Natural killer cell treated with Interleukin-12 subunit alpha and Interleukin-12 subunit beta and Interleukin-15 and Interleukin-18, amount 100 ng/mL, for 72 hours (primary cell): ENCODE measurements around the gene DNAH8. TPM values are rescaled to one million over a fixed set of nuclear protein-coding genes. Genes with fewer than 3 reads are reported as not detected.
A peak's percentile ranks its signal among the peaks of the same experiment; 100 is the strongest.

Experiments
- ATAC-seq, 2 donors: fragments of 150-1000 bp; cut with Tn5 transposase in 1 of 2; sonication (Bioruptor Pico), chemical (Tn5 transposase) in 1 of 2; 2 replicates each; pipeline ENCODE4 v1.10.0; 2021
- DNase-seq: peaks from one replicate; pipeline ENCODE4 v3.0.0; 2022; ENCODE audit warnings: low spot score
- H3K27ac Mint-ChIP-seq, 2 donors: 1 replicate in 1 of 2; 2 replicates in 1 of 2; pipeline ENCODE4 v1.8.0; 2022; ENCODE audit warnings: mixed read lengths in 2 of 2, mild to moderate bottlenecking in 1 of 2, moderate library complexity in 1 of 2
- H3K27me3 Mint-ChIP-seq, 2 donors: 1 replicate in 1 of 2; 2 replicates in 1 of 2; pipeline ENCODE4 v1.8.0; 2022; ENCODE audit warnings: mixed read lengths in 2 of 2
- H3K36me3 Mint-ChIP-seq: one replicate; pipeline ENCODE4 v1.8.0; 2022; ENCODE audit warnings: mixed read lengths
- H3K4me1 Mint-ChIP-seq, 2 donors: 1 replicate in 1 of 2; 2 replicates in 1 of 2; pipeline ENCODE4 v1.8.0; 2022; ENCODE audit warnings: low read depth in 2 of 2, mixed read lengths in 2 of 2, mild to moderate bottlenecking in 1 of 2
- H3K4me3 Mint-ChIP-seq: one replicate; pipeline ENCODE4 v1.8.0; 2022; ENCODE audit warnings: mixed read lengths
- H3K9me3 Mint-ChIP-seq: 2 replicates; pipeline ENCODE4 v1.8.0; 2022; ENCODE audit warnings: mixed read lengths
- total RNA-seq, 2 donors: library from RNA; stranded (reverse); gene quantifications; one replicate each; pipeline ENCODE4 v1.2.3, GENCODE V29; 2022

The DNAH8 gene
- total RNA-seq, 2 donors from 2014 or later = 0.12 to 0.22 TPM

GRCh38 chr6:38739532-38739931 is 24.4 kb downstream of the DNAH8 start:
- DNase-seq (no peak), ATAC-seq (no peak)
- Mint-ChIP-seq H3K4me3 (no peak overlapping the region), H3K27me3 (peaks cover 17 to 49% of the 10 kb centered on the region in 2 donors), H3K9me3 (no peaks in the 10 kb centered on the region), H3K4me1 (no peaks in the 10 kb centered on the region), H3K27ac (no peak overlapping the region), H3K36me3 (no peaks in the 10 kb centered on the region)

- peak in 1 of 2 donors; percentile 38 for ATAC-seq
- H3K36me3 Mint-ChIP-seq = no peaks in the 10 kb centered on the region
- no peaks in the 10 kb centered on the region for H3K9me3 Mint-ChIP-seq
- DNase-seq = no peak
- no peaks in the 10 kb centered on the region for H3K4me1 Mint-ChIP-seq
- H3K4me3 Mint-ChIP-seq = peak overlapping the region; percentile 8
- peak overlapping the region in 1 of 2 donors; percentile 2 for H3K27ac Mint-ChIP-seq
- peaks cover 17 to 21% of the 10 kb centered on the region in 2 donors for H3K27me3 Mint-ChIP-seq
Observed at GRCh38 chr6:38749473-38749872, 34.4 kb downstream of the DNAH8 start.

- Mint-ChIP-seq H3K36me3 (no peaks in the 10 kb centered on the region), H3K9me3 (no peaks in the 10 kb centered on the region), H3K27me3 (peaks cover 8% of the 10 kb centered on the region in 2 donors), H3K27ac (no peak overlapping the region), H3K4me1 (no peaks in the 10 kb centered on the region), H3K4me3 (no peak overlapping the region)
- ATAC-seq (no peak), DNase-seq (no peak)
Observed at GRCh38 chr6:38750968-38751615, 36.0 kb downstream of the DNAH8 start.

- peaks cover 0 to 8% of the 10 kb centered on the region in 2 donors for H3K27me3 Mint-ChIP-seq
- no peaks in the 10 kb centered on the region for H3K9me3 Mint-ChIP-seq
- no peak for DNase-seq
- ATAC-seq = no peak
- H3K4me1 Mint-ChIP-seq = no peaks in the 10 kb centered on the region
- no peak overlapping the region for H3K4me3 Mint-ChIP-seq
- H3K27ac Mint-ChIP-seq = no peak overlapping the region
- H3K36me3 Mint-ChIP-seq = no peaks in the 10 kb centered on the region
Observed at GRCh38 chr6:38753707-38754106, 38.6 kb downstream of the DNAH8 start.

GRCh38 chr6:38755207-38755606 is 40.1 kb downstream of the DNAH8 start:
- DNase-seq = no peak
- Mint-ChIP-seq H3K27me3 (peaks cover 7 to 8% of the 10 kb centered on the region in 2 donors), H3K27ac (no peak overlapping the region), H3K36me3 (no peaks in the 10 kb centered on the region), H3K4me1 (no peaks in the 10 kb centered on the region), H3K9me3 (no peaks in the 10 kb centered on the region), H3K4me3 (no peak overlapping the region)
- no peak for ATAC-seq

GRCh38 chr6:38755874-38756273 is 40.8 kb downstream of the DNAH8 start:
- Mint-ChIP-seq H3K36me3 (no peaks in the 10 kb centered on the region), H3K27me3 (peaks cover 7 to 8% of the 10 kb centered on the region in 2 donors), H3K4me1 (no peaks in the 10 kb centered on the region), H3K27ac (no peak overlapping the region), H3K9me3 (no peaks in the 10 kb centered on the region), H3K4me3 (no peak overlapping the region)
- DNase-seq (no peak), ATAC-seq (no peak)

GRCh38 chr6:38760097-38760496 is 45.0 kb downstream of the DNAH8 start:
- Mint-ChIP-seq H3K4me3 (no peak overlapping the region), H3K9me3 (no peaks in the 10 kb centered on the region), H3K27me3 (peaks cover 21 to 29% of the 10 kb centered on the region in 2 donors), H3K36me3 (no peaks in the 10 kb centered on the region), H3K27ac (no peak overlapping the region), H3K4me1 (no peaks in the 10 kb centered on the region)
- DNase-seq (no peak), ATAC-seq (no peak)

GRCh38 chr6:38762848-38763247 is 47.7 kb downstream of the DNAH8 start:
- Mint-ChIP-seq H3K36me3 (no peaks in the 10 kb centered on the region), H3K27me3 (peaks cover 28 to 29% of the 10 kb centered on the region in 2 donors), H3K4me1 (peaks cover 4 to 7% of the 10 kb centered on the region in 2 donors), H3K9me3 (no peaks in the 10 kb centered on the region), H3K27ac (no peak overlapping the region), H3K4me3 (no peak overlapping the region)
- ATAC-seq = no peak
- no peak for DNase-seq

GRCh38 chr6:38767560-38767959 is 52.4 kb downstream of the DNAH8 start:
- Mint-ChIP-seq H3K27me3 (peaks cover 15 to 31% of the 10 kb centered on the region in 2 donors), H3K4me3 (peak overlapping the region; percentile 84), H3K27ac (peak overlapping the region; percentile 3 to 77), H3K36me3 (peaks cover 5% of the 10 kb centered on the region), H3K4me1 (peaks cover 17 to 24% of the 10 kb centered on the region in 2 donors), H3K9me3 (no peaks in the 10 kb centered on the region)
- ATAC-seq = peak in 1 of 2 donors; percentile 72
- no peak for DNase-seq

GRCh38 chr6:38773338-38773737 is 58.2 kb downstream of the DNAH8 start:
- H3K4me3 Mint-ChIP-seq = no peak overlapping the region
- H3K9me3 Mint-ChIP-seq = no peaks in the 10 kb centered on the region
- H3K36me3 Mint-ChIP-seq = peaks cover 5% of the 10 kb centered on the region
- DNase-seq (no peak), ATAC-seq (no peak)
- peak overlapping the region in 1 of 2 donors; percentile 54 for H3K27ac Mint-ChIP-seq
- H3K27me3 Mint-ChIP-seq = peaks cover 17 to 25% of the 10 kb centered on the region in 2 donors
- H3K4me1 Mint-ChIP-seq = peaks cover 14 to 31% of the 10 kb centered on the region in 2 donors

- Mint-ChIP-seq H3K4me1 (peaks cover 9 to 25% of the 10 kb centered on the region in 2 donors), H3K4me3 (peak overlapping the region; percentile 19), H3K27ac (peak overlapping the region in 1 of 2 donors; percentile 54), H3K36me3 (no peaks in the 10 kb centered on the region), H3K27me3 (peaks cover 28 to 29% of the 10 kb centered on the region in 2 donors), H3K9me3 (no peaks in the 10 kb centered on the region)
- DNase-seq (no peak), ATAC-seq (peak in 1 of 2 donors; percentile 73)
Observed at GRCh38 chr6:38774929-38775707, 60.0 kb downstream of the DNAH8 start.

- no peaks in the 10 kb centered on the region for H3K9me3 Mint-ChIP-seq
- peak overlapping the region in 1 of 2 donors; percentile 54 for H3K27ac Mint-ChIP-seq
- no peaks in the 10 kb centered on the region for H3K36me3 Mint-ChIP-seq
- no peak overlapping the region for H3K4me3 Mint-ChIP-seq
- peaks cover 9 to 25% of the 10 kb centered on the region in 2 donors for H3K4me1 Mint-ChIP-seq
- peaks cover 32 to 34% of the 10 kb centered on the region in 2 donors for H3K27me3 Mint-ChIP-seq
- ATAC-seq (peak in 1 of 2 donors; percentile 26), DNase-seq (no peak)
Observed at GRCh38 chr6:38775870-38776269, 60.8 kb downstream of the DNAH8 start.

GRCh38 chr6:38776515-38776914 is 61.4 kb downstream of the DNAH8 start:
- Mint-ChIP-seq H3K27ac (no peak overlapping the region), H3K4me3 (no peak overlapping the region), H3K36me3 (no peaks in the 10 kb centered on the region), H3K27me3 (peaks cover 29 to 34% of the 10 kb centered on the region in 2 donors), H3K9me3 (no peaks in the 10 kb centered on the region), H3K4me1 (peaks cover 6 to 21% of the 10 kb centered on the region in 2 donors)
- DNase-seq (no peak), ATAC-seq (peak in 1 of 2 donors; percentile 76)
